NOMO-1 treated with dmso at 0.1 percent for 144 hours (cell line): ENCODE results near the gene CRYZL1.

Experiments
- DNase-seq: peaks from one replicate; lab custom pipeline; 2025; ENCODE audit not compliant: unreplicated experiment; lab: John Stamatoyannopoulos, UW

CRYZL1 gene

GRCh38 chr21:33566514-33566913 is 75.0 kb downstream of the CRYZL1 start:
- no peak for DNase-seq

GRCh38 chr21:33562389-33562788 is 79.2 kb downstream of the CRYZL1 start:
- DNase-seq, result no peak

GRCh38 chr21:33561373-33561772 is 80.2 kb downstream of the CRYZL1 start:
- no peak for DNase-seq

- DNase-seq, result no peak
Measured at GRCh38 chr21:33560965-33561364, 80.6 kb downstream of the CRYZL1 start.

- DNase-seq, result no peak
Measured at GRCh38 chr21:33559813-33560212, 81.7 kb downstream of the CRYZL1 start.

GRCh38 chr21:33558777-33559421 is 82.6 kb downstream of the CRYZL1 start:
- DNase-seq, result no peak

- DNase-seq, result no peak
Measured at GRCh38 chr21:33557447-33557846, 84.1 kb downstream of the CRYZL1 start.

GRCh38 chr21:33554982-33555344 is 86.6 kb downstream of the CRYZL1 start:
- no peak for DNase-seq

- DNase-seq, result no peak
Measured at GRCh38 chr21:33554236-33554981, 87.1 kb downstream of the CRYZL1 start.

- no peak for DNase-seq
Measured at GRCh38 chr21:33552999-33553598, 88.4 kb downstream of the CRYZL1 start.

GRCh38 chr21:33552093-33552998 is 89.2 kb downstream of the CRYZL1 start:
- DNase-seq, result no peak

- DNase-seq, result no peak
Measured at GRCh38 chr21:33551664-33552063, 89.9 kb downstream of the CRYZL1 start.

GRCh38 chr21:33550772-33551660 is 90.5 kb downstream of the CRYZL1 start:
- DNase-seq, result no peak

- DNase-seq, result no peak
Measured at GRCh38 chr21:33549848-33550771, 91.4 kb downstream of the CRYZL1 start.

- no peak for DNase-seq
Measured at GRCh38 chr21:33546086-33546485, 95.5 kb downstream of the CRYZL1 start.

GRCh38 chr21:33544451-33545195 is 96.9 kb downstream of the CRYZL1 start:
- DNase-seq, result no peak

- DNase-seq, result peak; percentile 55
Measured at GRCh38 chr21:33543505-33544129, 97.9 kb downstream of the CRYZL1 start.
